Daoy (cell line): ENCODE measurements around the gene NUDCD3. TPM values are rescaled to one million over a fixed set of nuclear protein-coding genes. Genes with fewer than 3 reads are reported as not detected.
"Not testable (repeated sequence)": the region's sequence is repeated elsewhere in the genome, so short reads cannot be mapped to it uniquely, and the experiment has no call there.

Source experiments
- DNase-seq: peaks from one replicate; pipeline ENCODE4 v3.0.0-alpha.2; 2015; ENCODE audit warnings: low read depth
- total RNA-seq: library from RNA; depleted of rRNA; stranded (reverse); fragments of >200 nt; shearing (Covaris generic); gene quantifications from 2 replicates; pipeline ENCODE4 v1.2.3, GENCODE V29; 2014

Gene NUDCD3
- total RNA-seq, 1 experiment from 2014 or later: 95.7 TPM

DNA sequence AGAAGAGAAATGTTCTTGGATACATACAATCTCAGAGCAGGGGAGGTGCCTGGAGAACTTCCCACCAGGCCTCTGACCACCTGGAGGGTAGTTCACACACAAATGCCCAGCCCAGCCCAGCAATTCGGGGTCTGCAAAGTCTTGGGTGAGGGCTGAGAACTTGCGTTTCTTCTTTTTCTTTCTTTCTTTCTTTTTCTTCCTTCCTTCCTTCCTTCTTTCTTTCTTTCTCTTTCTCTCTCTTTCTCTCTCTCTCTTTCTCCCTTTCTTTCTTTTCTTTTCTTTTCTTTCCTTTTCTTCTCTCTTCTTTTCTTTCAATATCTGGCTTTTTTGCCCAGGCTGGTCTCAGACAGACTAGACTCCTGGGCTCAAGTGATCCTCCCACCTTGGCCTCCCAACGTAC, 28.3 kb upstream of the NUDCD3 start:
- no peak for DNase-seq

DNA sequence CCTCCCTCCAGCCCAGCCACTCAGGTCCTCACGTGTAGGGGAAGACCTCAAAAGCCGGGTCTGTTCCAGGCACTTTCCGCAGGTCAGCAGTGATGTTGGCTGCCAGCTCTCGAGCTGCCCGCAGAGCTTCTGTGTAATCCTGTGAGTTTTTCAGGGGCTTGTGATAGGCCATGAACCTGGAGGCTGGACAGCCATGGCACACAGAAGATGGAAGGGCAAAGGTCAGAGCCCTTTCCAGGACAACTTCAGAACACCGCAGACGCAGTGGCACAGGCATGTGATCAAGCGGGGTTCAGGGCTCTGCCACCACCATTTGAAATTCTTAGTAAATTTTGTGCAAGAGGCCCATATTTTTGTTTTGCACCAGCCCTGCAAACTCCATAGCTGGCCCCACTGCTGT, 26.7 kb upstream of the NUDCD3 start:
- no peak for DNase-seq

DNA sequence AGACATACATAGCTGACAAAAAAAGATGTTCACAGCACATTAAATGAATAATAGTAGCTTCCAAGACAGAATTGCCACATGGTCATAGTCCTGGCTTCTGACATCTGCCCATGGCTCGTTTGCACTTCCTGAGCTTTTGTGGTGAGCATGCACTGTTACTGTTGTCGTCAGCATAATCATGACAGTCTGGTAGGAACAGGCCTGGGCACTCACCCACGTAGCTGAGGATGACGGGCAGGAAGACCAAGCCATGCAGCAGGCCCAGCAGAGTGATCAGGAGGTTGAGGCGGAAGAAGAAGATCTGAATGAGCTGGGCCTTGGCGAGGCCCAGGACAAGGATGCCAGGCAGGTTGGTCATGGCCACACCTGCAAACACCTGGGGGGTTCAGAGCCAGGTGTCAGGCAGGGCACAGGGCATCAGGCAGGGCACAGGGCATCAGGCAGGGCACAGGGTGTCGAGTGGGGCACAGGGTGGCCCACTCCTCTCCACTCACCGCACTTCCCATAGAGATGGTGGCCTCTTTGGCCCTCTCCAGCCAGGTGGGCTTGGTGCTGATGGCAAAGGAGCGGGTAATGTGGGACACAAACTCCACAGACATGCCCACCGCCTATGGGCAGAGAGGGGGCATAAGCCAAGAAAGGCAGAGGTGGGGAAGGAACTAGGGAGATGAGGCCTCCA, 25.3 kb upstream of the NUDCD3 start:
- DNase-seq: no peak

DNA sequence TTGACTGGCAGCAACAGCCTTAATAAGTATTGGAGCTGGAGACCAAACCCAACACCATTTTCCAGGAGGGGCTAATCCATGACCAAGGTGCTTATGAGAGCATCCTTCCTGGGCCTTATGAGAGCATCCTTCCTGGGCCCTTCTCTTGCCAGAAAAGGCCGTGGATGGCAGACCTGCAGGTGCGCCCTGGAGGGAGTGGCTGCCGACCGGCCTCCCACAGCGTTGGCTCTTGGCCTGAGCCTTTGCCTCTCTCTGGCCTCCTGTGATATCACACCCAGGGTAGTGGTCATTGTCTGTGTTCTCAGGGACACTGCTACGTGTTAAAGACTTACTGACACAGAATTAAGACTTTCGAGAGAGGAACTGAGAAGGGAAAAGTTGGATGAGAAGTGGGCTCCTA, 22.3 kb upstream of the NUDCD3 start:
- DNase-seq: no peak

DNA sequence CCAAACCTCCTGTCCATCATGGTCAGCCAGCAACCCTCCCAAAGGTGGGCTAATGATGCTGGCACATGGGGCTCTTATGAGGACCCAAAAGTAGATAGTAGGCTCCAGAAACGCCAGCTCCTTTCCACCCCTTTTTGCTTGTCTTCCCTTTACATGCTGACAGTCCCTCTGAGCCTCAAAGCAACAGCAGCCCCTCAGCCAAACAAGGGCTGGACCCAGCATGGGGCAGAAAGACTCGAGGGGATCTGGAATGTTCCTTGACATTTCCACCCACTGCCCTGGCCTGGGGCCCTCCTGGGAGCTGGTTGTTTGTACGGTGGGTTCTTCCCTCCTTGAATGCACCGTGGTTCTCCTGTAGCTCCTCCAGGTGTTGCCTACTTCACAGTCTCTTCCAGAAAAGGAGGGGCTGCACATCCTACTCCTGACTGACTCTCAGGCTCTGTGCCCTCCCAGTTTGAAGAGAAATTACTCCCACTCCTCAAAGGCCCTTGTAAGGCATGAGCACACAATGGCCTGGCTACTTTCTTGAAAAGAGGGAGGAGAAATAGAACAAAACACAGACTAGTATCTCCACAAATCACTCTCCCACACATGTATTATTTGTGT, 21.5 kb upstream of the NUDCD3 start:
- DNase-seq: no peak

DNA sequence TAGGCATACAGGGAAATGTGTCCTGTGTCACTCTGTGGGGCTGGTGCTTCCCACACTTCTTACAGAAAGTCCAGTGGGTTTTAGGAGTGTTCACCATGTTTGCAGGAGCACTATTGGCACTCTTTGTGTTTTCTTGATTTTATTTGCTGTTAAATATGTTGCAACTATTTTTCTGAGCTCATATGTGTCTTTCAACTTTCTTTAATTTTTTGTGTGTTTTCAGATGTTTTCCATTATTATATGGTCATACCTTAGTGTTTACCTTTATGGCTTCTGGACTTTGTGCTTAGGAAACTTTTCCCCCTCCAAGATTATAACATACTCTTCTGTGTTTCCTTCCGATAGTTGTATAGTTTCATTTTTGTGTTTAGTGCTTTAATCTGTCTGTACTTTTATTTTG, 20.8 kb upstream of the NUDCD3 start:
- no peak for DNase-seq

DNA sequence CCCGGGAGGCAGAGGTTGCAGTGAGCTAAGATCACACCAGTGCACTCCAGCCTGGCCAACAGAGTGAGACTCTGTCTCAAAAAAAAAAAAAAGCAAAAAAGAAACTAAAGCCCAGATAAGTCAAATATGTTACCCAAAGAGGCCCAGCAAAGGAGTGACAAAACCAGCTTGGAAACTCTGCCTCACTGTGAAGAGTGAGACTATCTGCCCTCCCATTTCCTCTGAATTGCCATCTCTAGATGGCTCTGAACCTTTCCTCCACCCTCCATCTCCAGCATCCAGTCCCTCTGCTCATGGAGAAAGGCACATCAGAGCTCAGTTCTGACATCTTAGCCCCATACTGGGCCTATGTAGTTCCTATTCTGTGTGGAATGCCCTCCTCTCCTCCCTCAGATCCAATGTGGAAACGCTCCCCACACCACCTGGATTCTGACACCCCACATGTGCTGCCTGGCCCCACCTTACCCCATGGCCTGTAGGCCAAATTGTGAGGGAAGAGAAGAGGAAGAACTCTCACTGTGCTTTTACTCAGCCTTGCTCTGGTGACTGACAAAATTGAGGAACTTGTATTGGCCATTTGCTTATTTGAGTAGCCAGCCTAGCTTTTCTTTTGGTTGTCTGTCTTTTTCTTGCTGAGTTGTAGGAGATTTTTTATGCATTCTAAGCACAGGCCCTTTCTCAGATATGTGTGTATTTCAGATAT, 18.0 kb upstream of the NUDCD3 start:
- DNase-seq: no peak

DNA sequence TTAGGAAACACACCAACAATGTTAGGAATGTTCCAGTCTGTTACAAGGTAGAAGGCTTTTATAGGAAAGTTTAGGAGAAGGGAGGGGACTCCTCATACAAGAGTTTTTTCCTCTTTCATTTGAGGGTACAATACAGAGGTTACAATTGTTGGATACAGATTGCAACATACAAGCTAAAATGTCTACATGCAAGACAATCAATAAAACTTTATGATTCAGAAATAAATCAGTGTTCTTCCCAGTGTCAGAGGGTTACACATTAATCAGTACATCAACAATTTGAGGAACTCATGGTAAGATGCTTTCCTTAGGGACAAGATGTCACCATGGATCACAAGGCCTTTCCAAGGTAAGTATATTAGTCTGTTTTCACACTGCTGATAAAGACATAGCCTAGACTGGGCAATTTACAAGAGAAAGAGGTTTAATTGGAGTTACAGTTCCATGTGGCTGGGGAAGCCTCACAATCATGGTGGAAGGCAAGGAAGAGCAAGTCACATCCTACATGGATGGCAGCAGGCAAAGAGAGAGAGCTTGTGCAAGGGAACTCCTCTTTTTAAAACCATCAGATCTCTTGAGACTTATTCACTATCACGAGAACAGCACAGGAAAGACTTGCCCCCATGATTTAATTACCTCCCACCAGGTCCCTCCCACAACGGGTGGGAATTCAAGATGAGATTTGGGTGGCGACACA, 16.3 kb upstream of the NUDCD3 start:
- not testable (repeated sequence) for DNase-seq

DNA sequence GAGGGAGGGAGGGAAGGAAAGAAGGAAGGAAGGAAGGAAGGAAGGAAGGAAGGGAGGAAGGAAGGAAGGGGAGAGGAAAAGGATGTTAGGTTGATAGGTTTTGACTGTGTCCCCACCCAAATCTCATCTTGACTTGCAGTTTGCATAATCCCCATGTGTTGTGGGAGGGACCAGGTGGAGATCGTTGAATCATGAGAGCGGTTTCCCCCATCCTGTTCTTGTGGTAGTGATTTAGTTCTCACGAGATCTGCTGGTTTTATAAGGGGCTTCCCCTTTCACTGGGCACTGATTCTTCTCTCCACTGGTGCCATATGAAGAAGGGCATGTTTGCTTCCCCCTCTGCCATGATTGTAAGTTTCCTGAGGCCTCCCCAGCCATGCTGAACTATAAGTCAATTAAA, 15.1 kb upstream of the NUDCD3 start:
- no peak for DNase-seq

DNA sequence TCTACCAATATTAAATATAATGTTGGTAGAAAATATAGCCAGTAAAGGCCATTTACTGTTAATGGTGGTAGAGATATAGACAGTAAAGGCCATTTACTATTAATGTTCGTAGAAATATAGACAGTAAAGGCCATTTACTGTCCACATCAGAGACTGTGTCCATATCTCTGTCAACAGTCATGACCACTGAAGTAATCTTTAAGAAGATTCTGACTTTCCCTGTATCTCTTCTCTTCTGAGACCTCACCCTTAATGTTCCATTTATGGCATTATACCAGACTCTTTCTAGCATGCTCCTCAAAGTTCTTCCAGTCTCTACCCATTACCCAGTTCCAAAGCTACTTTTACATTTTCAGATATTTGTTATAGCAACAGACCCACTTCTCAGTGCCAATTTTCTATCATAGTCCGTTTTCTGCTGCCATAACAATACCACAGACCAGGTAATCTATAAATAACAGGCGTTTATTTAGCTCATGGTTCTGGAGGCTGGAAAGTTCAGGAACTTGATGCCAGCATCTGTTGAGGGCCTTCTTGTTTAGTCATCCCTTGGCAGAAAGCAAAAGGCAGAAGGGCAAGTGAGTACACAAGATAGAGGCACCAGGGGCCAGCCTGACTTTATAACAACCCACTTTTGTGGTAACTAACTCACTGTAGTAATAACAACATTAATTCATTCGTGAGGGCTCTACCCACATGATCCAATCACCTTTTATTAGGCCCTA, 7.9 kb upstream of the NUDCD3 start:
- DNase-seq: no peak

DNA sequence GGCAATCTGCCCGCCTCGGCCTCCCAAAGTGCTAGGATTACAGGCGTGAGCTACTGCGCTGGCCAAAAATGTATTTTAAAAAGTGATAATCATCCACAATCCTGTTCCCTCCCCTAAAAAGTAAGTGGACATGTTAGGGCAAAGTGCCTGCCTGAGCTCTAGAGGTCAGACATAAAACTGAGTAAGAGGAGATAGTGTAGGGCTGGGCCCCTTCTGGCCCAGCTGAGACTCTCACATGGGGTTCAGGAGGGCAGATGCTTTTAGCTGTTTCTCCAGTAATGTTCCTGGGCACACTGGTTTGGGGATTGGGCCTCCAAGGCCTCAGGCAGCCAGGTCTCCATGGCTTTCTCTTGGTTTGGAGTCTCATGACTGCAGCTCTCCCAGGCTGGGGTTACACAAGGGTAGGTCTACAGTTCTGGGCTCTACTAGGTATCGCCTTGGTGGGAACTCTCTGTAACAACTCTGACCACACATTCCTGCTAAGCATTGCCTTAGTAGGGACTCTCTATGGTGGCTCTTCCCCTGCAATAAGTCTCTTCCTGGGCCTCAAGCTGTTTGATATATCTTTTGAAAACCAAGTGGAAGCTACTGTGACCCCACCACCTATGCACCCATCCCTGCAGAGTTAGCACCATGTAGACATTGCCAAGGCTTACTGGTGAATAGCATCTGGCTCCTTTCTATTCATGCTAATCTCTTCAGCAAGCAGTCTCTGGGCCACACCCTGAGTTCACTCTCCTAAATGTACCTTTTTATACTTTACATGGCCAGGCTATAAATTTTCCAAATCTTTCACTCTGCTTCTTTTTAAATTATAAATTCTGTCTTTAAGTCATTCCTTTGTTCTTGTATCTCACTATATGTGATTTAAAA, 6.9 kb upstream of the NUDCD3 start:
- no peak for DNase-seq

DNA sequence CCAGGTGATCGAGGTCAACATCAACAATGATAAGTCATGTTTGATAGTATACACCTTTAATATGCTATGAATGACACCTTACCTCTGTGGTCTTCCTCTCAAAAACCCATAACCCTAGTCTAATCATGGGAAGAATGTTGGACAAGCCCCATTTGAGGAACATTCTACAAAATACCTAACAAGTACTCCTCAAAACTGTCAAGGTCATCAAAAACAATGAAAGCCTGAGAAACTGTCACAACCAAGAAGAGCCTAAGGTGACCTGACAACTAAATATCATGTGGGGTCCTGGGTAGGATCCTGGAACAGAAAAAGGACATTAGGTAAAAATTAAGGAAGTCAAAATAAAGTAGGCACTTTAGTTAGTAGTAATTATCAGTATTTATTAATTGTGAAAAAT, 5.9 kb upstream of the NUDCD3 start:
- DNase-seq: no peak

DNA sequence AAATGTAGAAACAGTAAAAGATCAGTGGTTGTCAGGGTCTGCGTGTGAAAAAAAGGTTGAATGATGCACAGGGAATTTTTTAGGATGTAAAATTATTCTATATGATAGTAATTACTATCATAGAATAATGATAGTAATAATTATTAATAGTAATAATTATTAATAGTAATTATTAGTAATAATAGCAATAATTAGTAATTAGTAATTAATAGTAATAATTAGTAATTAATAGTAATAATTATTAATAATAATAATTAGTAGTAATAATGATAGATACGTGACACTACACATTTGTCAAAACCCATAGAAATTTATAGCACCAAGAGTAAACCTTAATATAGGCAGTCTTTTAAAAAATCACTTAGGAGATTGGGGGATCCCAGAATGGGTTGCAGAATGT, 4.5 kb upstream of the NUDCD3 start:
- DNase-seq: no peak

DNA sequence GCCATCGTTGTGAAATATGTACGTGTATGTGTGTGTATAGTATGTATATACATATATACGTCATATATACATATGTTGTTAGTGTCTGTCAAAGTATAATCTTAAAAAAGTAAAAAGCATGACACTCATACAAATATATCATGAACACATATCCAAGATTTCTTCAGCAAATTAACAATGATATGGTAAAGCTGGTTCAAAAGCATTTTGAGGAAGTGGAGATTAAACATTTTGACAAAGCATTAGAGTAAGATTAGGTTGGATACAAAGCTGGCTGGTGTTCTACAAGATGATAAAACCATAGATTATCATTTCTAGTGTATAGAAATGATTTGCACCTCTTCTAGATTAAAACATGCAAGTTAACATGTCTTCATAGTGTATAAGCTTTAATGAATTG, 771 bp upstream of the NUDCD3 start:
- DNase-seq: no peak

DNA sequence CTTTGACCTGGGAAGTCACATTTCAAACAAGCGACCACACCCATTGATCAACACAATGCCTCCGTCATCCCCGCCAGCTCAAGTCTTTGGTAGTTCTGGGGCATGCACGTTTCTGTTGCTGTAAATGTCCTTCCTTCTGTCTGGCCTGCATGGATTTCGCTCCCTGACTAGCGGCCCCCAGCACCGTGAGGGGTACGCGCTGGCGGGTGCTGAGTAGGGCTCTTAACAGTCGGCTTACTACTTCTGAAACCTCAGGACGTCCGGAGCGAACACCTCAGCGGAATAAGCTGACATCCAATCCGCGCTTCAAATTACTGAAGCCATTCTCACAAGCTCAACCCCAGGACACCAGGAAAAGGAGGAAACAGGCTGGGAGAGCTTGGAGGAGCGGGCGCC, 505 bp downstream of the NUDCD3 start:
- DNase-seq: peak; percentile 60

DNA sequence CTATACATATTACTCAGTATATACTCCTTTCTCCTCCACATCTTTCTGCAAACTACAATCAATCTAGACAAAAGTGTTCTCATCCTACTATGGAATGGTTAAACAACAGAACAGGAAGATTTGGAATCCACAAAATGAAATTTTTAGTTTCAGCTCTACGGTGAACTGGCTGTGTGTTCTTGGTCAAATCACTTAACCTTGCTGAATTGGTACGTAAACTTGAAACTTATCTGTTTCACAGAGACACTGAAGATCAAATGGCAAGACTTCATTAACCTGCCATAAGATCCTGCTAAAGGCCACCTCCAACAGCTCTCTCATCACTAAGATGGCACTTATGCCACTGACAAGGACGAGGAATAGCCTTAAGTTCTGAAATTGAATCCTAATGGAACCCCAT, 1.5 kb downstream of the NUDCD3 start:
- DNase-seq: no peak

DNA sequence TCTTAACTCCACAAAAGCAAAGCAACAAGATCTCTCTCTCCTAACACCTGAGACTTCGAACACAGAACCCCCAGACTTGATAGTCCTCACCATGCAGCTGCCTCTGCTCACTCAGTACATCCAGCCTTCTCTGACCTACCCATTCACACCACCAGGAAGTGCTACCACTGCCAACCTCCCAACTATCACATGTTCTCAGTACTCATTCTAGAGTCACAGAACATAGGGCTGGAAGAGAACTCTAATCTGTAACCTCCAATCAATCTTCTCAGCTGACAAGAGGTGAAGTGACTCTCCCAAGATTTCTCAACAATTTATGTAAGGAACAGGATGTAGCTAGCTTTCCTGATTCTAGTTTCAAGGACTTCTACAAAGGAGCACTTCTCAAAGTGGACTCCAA, 3.8 kb downstream of the NUDCD3 start:
- no peak for DNase-seq

DNA sequence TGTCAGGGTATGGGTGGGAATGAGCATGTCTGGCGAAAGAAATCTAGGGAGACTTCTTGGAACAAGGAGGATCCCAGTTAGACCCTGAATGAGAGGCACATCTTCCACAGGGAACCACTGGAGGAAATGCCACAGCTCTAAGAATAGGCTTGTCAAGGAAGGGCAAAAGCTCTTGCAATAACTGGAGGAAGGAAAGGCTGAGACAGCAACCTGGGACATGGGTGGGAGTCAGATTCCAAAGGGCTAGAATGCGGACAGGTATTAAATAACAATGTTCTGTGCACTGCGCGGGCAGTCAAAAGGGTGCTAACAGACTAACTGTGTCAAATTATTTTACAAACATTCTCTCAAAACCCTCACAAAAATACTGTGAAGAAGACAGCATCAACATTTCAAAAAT, 4.5 kb downstream of the NUDCD3 start:
- DNase-seq: no peak

DNA sequence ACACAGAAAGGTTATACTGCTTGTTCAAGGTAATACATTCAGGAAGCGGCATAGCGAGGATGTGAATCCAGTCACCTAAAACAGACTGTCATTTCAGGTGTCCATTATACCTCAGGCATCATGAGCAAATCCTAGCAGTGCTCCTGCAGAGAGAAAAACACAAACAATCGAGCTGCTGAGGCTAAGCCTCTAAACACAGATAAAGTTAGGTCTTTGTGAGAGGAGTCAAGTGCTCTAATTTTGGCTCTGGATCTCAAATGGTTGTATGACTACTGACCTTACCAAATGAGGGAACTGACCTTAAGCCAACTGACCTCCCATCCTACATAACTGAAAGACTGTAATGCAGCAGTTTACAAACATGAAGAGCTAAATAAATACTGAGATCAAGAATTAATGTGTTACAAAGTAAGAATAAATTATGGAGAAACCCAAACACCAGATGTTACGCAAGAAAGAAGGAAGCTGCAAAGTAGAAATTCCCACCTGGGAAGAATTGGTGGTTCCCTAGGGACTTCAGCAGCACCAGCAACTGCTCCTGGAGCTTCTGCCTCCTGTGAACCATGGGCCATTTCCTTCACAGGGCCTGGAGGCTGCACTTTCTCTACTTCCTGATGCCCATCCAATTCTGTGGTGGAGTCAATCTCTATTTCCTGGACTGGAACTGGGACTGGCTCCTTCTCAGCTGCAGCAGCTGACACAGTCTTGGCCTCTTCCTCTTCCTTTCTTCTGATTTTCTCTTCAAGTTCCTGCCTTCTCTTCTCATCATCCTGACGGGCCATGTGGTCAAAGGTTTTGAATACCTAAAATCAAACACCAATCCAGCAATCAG, 5.8 kb downstream of the NUDCD3 start:
- DNase-seq: no peak
